ENCODE data around the gene PRRT1. TPM values are rescaled to one million over a fixed set of nuclear protein-coding genes. Genes with fewer than 3 reads are reported as not detected.

Gene PRRT1
- total RNA-seq, 2 donors from 2014 or later, result 3.8 to 6.8 TPM

GRCh38 chr6:32109114-32109764, 42.5 kb downstream of the PRRT1 start, which contains the start of gene TNXB:
TSS of gene TNXB (minus strand) at chr6:32109338. CDS start at chr6:32098198, 11,140 bp downstream.
- TF ChIP-seq CTCF (IDR thresholded peaks at IDR 0.05), result no peak
- Histone ChIP-seq H3K4me1 (ENCODE audit: control insufficient read depth in 1 of 2, low read depth in 2 of 2) (peaks cover 39 to 93% of the 10 kb centered on the region in 2 donors), H3K4me3 (peak within 1 kb of the TSS; percentile 71), H3K36me3 (no peaks in the 10 kb centered on the region), H3K27me3 (replicated peaks; ENCODE audit: insufficient read depth) (no peaks in the 10 kb centered on the region), H3K27ac (peak within 1 kb of the TSS; percentile 84 to 87), H3K9me3 (no peaks in the 10 kb centered on the region)
- ATAC-seq (ENCODE audit: insufficient number of reproducible peaks, low FRiP score, low read depth), result no peak
- DNase-seq (ENCODE audit: low spot score), result no peak

GRCh38 chr6:32108727-32109113, 43.0 kb downstream of the PRRT1 start:
- H3K36me3 ChIP-seq, result no peaks in the 10 kb centered on the region
- TF ChIP-seq CTCF (IDR thresholded peaks at IDR 0.05), result no peak
- peaks cover 38 to 89% of the 10 kb centered on the region in 2 donors for H3K4me1 ChIP-seq (ENCODE audit: control insufficient read depth in 1 of 2, low read depth in 2 of 2)
- no peak for ATAC-seq (ENCODE audit: insufficient number of reproducible peaks, low FRiP score, low read depth)
- no peak for DNase-seq (ENCODE audit: low spot score)
- H3K9me3 ChIP-seq, result no peaks in the 10 kb centered on the region
- H3K27me3 ChIP-seq (replicated peaks; ENCODE audit: insufficient read depth), result no peaks in the 10 kb centered on the region
- peak overlapping the region; percentile 84 to 87 for H3K27ac ChIP-seq
- peak overlapping the region; percentile 71 for H3K4me3 ChIP-seq

GRCh38 chr6:32108094-32108627, 43.6 kb downstream of the PRRT1 start:
- DNase-seq (ENCODE audit: low spot score) (no peak), ATAC-seq (ENCODE audit: insufficient number of reproducible peaks, low FRiP score, low read depth) (peak; percentile 31)
- Histone ChIP-seq H3K4me3 (peak overlapping the region; percentile 71), H3K27me3 (replicated peaks; ENCODE audit: insufficient read depth) (no peaks in the 10 kb centered on the region), H3K36me3 (no peaks in the 10 kb centered on the region), H3K9me3 (no peaks in the 10 kb centered on the region), H3K4me1 (ENCODE audit: control insufficient read depth in 1 of 2, low read depth in 2 of 2) (peaks cover 35 to 84% of the 10 kb centered on the region in 2 donors), H3K27ac (peak overlapping the region; percentile 84 to 87)
- no peak for TF ChIP-seq CTCF (IDR thresholded peaks at IDR 0.05)

GRCh38 chr6:32107406-32107805, 44.3 kb downstream of the PRRT1 start:
- ATAC-seq (ENCODE audit: insufficient number of reproducible peaks, low FRiP score, low read depth) (peak; percentile 30), DNase-seq (ENCODE audit: low spot score) (no peak)
- H3K4me1 ChIP-seq (ENCODE audit: control insufficient read depth in 1 of 2, low read depth in 2 of 2), result peaks cover 35 to 76% of the 10 kb centered on the region in 2 donors
- TF ChIP-seq CTCF (IDR thresholded peaks at IDR 0.05), result no peak
- peak overlapping the region; percentile 71 for H3K4me3 ChIP-seq
- H3K27me3 ChIP-seq (replicated peaks; ENCODE audit: insufficient read depth), result no peaks in the 10 kb centered on the region
- H3K27ac ChIP-seq, result peak overlapping the region; percentile 84 to 87
- no peaks in the 10 kb centered on the region for H3K9me3 ChIP-seq
- H3K36me3 ChIP-seq, result no peaks in the 10 kb centered on the region

GRCh38 chr6:32105433-32105832, 46.3 kb downstream of the PRRT1 start:
- Histone ChIP-seq H3K36me3 (no peaks in the 10 kb centered on the region), H3K4me3 (no peak overlapping the region), H3K9me3 (no peaks in the 10 kb centered on the region), H3K27me3 (replicated peaks; ENCODE audit: insufficient read depth) (no peaks in the 10 kb centered on the region), H3K27ac (peak overlapping the region in 1 of 2 donors; percentile 84), H3K4me1 (ENCODE audit: control insufficient read depth in 1 of 2, low read depth in 2 of 2) (peaks cover 30 to 56% of the 10 kb centered on the region in 2 donors)
- ATAC-seq (ENCODE audit: insufficient number of reproducible peaks, low FRiP score, low read depth), result no peak
- DNase-seq (ENCODE audit: low spot score), result no peak
- no peak for TF ChIP-seq CTCF (IDR thresholded peaks at IDR 0.05)

Data from thoracic aorta (tissue), 2 donors.